Activated CD4-positive, alpha-beta T cell treated with anti-CD3 and anti-CD28 coated beads for 48 hours (primary cell): ENCODE results near the gene CDCP1.
"Not testable (repeated sequence)": the region's sequence is repeated elsewhere in the genome, so short reads cannot be mapped to it uniquely, and the experiment has no call there.

ENCODE experiments used
- DNase-seq: peaks from one replicate; pipeline ENCODE4 v3.0.0-alpha.2; 2020

The CDCP1 gene

GRCh38 chr3:45080824-45081223 is 65.4 kb downstream of the CDCP1 start:
- DNase-seq, result no peak

DNA sequence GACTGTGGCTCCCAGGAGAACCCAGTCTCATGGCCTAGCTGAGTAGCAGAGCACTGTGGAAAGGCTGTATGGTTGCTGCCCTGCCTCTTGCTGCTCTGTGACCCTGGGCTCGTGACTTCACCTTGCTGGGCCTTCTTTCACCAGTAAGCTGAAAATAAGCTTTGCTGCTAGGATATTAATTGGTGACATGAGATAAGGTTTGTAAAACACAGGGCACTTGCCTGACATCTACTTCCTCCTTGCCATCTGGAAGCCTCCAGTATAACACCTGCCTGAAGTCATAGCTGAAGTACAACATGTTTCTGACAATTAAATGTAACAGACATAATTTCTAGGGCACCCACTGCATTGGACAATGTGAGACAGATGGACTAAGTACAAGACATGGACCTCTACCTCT is 66.5 kb downstream of the CDCP1 start:
- no peak for DNase-seq

GRCh38 chr3:45078910-45079522 is 67.2 kb downstream of the CDCP1 start:
- DNase-seq, result no peak

DNA sequence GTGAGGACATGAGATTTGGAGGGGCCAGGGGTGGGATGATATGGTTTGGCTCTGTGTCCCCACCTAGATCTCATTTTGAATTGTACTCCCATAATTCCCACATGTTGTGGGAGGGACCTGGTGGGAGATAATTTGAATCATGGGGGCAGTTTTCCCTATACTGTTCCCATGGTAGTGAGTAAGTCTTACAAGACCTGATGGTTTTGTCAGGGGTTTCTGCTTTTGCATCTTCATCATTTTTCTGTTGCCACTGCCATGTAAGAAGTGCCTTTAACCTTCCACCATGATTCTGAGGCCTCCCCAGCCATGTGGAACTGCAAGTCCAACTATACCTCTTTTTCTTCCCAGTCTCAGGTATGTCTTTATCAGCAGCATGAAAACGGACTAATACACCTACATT is 67.9 kb downstream of the CDCP1 start:
- not testable (repeated sequence) for DNase-seq

- no peak for DNase-seq
Measured at GRCh38 chr3:45075821-45076625, 70.2 kb downstream of the CDCP1 start.

DNA sequence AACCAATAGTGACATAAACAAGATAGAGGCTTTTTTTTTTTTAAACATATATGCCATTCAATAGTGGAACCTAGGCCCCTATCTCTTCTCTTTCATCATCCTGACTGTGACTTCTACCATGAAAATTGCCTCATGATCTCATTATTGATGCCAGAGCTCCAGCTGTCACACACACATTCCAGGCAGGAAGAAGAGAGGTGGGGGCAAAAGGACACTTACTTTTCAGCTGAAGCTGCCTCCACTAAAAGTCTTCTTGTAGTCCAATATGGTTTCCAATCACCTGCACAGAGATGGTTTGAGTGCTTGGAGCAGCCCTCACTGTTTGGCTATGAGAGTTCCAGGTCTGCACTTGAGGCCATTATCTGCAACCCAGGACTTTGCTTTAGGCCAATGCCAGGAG is 75.1 kb downstream of the CDCP1 start:
- no peak for DNase-seq

- no peak for DNase-seq
Measured at GRCh38 chr3:45067941-45068340, 78.2 kb downstream of the CDCP1 start.

- no peak for DNase-seq
Measured at GRCh38 chr3:45067486-45067885, 78.7 kb downstream of the CDCP1 start.

DNA sequence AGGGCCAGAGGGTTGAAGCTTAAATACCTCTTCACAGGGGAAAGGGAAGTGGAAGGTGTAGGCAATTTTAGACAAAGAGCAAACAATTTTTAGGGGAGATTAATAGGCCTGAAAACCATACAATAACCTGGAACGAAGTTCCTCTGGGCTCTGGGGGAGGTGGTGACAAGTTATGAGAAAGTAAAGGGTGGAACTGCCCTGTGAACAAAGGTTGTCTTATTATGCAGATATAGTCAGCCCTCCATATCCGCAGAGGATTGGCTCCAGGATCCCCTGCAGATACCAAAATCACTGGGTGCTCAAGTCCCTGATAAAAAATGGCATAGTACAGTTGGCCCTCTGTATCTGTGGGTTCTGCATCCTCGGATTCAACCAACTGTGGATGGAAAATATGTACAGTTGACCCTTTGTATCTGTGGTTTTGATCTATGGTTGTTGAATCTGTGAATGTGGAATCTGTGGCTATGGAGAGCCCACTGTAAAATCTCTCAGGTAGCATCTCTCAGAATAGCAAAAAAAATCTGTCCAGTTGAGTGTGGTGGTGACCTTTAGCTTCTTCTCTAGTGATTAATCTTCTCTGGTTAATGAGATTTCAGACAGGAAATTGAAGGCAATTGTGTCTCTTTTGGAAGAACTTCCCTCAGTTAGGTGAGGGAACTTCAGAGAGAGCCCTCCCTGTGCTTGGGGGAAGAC is 79.9 kb downstream of the CDCP1 start:
- DNase-seq, result no peak

GRCh38 chr3:45065373-45065720 is 80.8 kb downstream of the CDCP1 start:
- DNase-seq, result no peak

DNA sequence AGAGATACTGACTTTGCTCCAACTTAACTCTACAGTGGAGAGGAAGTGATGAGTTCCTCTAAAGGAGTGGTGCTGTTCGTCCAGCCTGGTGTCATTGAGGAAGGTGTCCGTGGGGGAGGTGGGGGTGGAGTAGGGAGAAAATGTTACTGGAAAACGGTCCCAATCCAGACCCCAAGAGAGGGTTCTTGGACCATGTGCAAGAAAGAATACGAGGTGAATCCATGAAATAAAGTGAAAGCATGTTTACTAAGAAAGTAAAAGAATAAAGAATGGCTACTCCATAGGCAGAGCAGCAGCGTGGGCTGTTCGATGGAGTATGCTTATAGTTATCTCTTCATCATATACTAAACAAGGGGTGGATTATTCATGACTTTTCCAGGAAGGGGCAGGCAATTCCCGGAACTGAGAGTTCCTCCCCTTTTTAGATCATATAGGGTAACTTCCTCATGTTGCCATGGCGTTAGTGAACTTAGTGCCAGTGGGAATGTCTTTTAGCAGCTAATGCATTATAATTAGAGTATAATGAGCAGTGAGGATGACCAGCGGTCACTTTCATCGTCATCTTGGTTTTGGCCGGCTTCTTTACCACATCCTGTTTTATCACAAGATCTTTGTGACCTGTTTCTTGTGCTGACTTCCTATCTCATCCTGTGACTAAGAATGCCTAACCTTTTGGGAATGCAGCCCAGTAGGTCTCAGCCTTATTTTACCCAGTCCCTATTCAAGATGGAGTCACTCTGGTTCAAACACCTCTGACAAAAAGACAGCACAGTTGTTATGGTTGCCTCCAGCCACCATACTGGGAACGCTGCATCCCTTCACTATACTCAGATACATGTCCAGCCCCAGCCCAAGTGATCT is 81.4 kb downstream of the CDCP1 start:
- peak; percentile 80 for DNase-seq

DNA sequence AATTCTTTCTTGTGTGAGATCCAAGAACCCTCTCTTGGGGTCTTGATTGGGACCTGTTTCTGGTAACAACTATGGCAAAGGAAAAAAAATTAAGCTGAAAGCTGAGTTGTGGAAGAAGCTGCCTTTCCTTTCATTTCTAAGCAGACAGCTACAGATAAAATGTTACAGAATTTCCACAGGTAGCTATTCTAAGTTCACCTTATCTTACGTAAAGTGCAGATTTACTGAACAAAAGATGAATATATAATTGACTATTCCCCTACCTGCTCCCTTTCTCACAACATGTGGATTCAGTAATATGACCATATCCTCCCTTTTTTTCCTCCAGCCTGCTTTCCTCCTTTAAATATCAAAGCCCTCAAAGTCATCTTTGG is 83.5 kb downstream of the CDCP1 start:
- DNase-seq, result no peak

DNA sequence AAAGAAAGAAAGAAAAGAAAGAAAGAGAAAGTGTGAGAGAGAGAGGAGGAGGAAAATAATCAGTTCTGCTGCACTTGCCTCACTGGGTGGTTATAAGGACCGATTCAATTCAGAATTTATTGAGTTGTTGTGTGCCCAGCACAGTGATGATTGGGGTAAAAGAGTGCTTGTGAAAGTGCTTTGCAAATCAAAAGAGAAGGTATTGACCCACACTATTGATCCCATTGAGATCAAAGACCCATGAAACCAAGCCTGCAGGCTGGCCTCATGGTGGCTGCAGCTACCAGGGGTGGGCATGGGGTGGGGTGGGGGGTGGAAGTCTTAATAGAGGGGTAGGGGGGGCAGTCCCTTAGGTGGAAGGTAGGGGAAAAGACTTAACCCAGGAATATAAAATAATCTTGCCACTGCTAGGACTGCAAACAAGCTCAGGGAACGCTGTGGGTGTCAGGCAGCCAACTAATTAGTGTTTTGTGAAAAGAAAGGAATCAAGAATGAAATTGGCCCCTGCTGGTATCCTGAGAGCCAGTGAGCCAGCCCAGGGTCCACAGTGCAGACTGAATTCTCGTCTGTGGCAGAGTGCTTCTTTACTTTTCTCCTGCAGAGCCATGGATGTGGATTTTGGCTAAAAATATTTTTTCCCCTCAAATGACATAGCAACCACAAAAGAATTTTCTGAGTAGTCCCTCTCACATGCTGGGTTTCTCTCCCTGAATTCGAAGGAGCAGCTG is 85.8 kb downstream of the CDCP1 start:
- DNase-seq, result no peak

GRCh38 chr3:45059132-45059531 is 87.0 kb downstream of the CDCP1 start:
- no peak for DNase-seq

- peak; percentile 33 for DNase-seq
Measured at GRCh38 chr3:45057557-45057956, 88.6 kb downstream of the CDCP1 start.

DNA sequence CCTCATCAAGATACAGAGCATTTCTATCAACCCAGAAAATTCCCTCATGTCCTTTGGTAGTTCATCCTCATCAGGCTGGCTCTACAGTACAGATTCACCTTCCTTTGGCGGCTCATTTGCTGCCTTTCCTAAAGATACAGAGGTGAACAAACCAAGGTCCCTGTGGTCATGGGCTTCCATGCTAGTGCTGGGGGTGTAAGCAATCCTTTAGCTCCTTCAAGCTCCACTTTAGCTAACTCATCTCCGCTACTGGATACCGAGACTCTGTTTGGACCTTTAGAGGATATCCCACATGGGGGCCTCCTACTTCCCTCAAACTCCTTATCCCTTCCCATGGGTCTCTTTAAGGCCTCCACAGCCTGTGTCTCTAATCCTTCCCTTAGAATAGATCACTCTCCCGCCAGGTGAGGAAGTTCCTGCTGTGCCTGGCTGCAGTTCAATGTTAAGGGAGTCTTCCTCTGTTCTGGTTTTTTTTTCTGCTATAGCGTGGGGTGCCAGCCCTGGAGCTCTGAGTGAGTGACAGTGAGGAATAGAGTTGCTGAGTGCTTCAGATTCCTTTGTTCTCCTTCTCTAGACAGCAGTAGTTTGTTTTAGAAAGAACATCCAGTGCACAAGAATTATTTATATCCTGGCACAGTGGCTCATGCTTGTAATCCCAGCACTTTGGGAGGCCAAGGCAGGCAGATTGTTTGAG is 89.4 kb downstream of the CDCP1 start:
- no peak for DNase-seq

- DNase-seq, result no peak
Measured at GRCh38 chr3:45055411-45056143, 90.6 kb downstream of the CDCP1 start.

- DNase-seq, result no peak
Measured at GRCh38 chr3:45055032-45055410, 91.2 kb downstream of the CDCP1 start.

GRCh38 chr3:45054196-45054857 is 91.9 kb downstream of the CDCP1 start:
- DNase-seq, result no peak

DNA sequence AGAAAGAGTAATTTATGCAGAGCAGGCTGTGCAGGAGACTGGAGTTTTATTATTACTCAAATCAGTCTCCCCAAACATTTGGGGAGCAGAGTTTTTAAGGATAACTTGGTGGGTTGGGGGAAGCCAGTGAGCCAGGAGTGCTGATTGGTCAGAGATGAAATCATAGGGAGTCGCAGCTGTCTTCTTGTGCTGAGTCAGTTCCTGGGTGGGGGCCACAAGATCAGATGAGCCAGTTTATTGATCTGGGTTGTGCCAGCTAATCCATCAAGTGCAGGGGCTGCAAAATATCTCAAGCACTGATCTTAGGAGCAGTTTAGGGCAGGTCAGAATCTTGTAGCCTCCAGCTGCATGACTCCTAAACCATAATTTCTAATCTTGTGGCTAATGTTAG is 92.4 kb downstream of the CDCP1 start:
- DNase-seq, result not testable (repeated sequence)

DNA sequence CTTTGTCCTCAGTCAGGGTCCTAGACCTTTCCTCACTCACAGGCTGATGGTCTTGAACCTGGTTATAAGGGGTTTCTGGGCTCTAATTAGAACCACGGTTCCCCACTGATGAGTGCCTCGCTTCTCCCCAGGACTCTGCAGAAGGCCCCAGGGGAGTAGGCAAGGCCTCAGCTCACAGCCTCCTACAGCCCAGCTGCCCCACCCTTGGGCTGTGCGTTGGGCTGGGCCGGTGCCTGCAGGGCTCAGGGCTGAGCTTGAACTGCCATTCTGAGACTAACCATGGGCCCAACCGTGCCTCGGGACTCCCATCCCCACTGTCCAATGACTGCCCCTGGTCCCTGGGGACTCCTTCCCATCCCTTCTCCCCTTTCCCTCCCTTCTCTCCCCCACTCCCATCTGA is 94.5 kb downstream of the CDCP1 start:
- DNase-seq, result no peak
